PFSK-1 (cell line): ENCODE results near the gene HIP1R.

ENCODE experiments used
- FOXP2 ChIP-seq: optimal IDR thresholded peaks from 2 replicates; pipeline ENCODE3; 2011; ENCODE audit warnings: borderline replicate concordance, control low read depth, inconsistent platforms; ENCODE audit not compliant: insufficient read depth; ENCODE audit errors: extremely low read length, extremely low read depth
- POLR2AphosphoS5 ChIP-seq: IDR thresholded peaks from 2 replicates; pipeline ENCODE4 v1.6.1; 2012; ENCODE audit warnings: low read depth, mild to moderate bottlenecking, control low read depth, low read length, moderate library complexity
- SIN3A ChIP-seq: IDR thresholded peaks from 2 replicates; pipeline ENCODE4 v1.6.1; 2012; ENCODE audit warnings: mild to moderate bottlenecking, low read length, moderate library complexity, borderline replicate concordance; ENCODE audit not compliant: insufficient read depth
- TAF1 ChIP-seq: IDR thresholded peaks from 2 replicates; pipeline ENCODE4 v1.6.1; 2012; ENCODE audit warnings: low read length, control low read depth, borderline replicate concordance; ENCODE audit not compliant: insufficient read depth
- TF ChIP-seq, protein P1 (sequence below), 2 experiments: IDR thresholded peaks; 2 replicates each; pipeline versions ENCODE4 v1.6.1 to v1.8.0; 2011 to 2012; ENCODE audit warnings: low read depth in 2 of 2, low read length in 2 of 2, control low read depth in 1 of 2, inconsistent platforms in 1 of 2, mild to moderate bottlenecking in 1 of 2, moderate library complexity in 1 of 2; ENCODE audit not compliant: insufficient read depth in 1 of 2

HIP1R gene

DNA sequence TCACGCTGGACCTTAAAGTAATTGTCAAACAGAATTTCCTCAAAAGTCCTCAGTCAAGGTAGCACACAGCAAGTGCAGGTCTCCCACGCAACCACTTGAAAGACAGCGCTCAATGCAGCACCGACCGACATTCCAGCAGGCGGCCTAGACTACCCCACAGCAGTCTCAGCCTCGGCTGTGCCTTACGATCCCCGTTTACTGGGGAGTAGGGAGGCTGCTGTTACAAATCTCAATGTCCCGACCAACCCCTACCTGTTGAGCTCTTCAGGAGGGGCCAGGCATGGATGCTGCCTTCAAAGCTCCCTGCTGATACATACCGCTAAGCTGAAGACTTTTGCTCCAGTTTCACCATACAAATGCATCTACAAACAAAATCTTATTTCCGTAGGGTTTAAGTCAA is 38.8 kb downstream of the HIP1R start:
- TF ChIP-seq POLR2AphosphoS5, result no peak
- TF ChIP-seq FOXP2, result no peak
- TF ChIP-seq SIN3A, result no peak
- no peak for TF ChIP-seq TAF1
- TF ChIP-seq, protein P1, sequence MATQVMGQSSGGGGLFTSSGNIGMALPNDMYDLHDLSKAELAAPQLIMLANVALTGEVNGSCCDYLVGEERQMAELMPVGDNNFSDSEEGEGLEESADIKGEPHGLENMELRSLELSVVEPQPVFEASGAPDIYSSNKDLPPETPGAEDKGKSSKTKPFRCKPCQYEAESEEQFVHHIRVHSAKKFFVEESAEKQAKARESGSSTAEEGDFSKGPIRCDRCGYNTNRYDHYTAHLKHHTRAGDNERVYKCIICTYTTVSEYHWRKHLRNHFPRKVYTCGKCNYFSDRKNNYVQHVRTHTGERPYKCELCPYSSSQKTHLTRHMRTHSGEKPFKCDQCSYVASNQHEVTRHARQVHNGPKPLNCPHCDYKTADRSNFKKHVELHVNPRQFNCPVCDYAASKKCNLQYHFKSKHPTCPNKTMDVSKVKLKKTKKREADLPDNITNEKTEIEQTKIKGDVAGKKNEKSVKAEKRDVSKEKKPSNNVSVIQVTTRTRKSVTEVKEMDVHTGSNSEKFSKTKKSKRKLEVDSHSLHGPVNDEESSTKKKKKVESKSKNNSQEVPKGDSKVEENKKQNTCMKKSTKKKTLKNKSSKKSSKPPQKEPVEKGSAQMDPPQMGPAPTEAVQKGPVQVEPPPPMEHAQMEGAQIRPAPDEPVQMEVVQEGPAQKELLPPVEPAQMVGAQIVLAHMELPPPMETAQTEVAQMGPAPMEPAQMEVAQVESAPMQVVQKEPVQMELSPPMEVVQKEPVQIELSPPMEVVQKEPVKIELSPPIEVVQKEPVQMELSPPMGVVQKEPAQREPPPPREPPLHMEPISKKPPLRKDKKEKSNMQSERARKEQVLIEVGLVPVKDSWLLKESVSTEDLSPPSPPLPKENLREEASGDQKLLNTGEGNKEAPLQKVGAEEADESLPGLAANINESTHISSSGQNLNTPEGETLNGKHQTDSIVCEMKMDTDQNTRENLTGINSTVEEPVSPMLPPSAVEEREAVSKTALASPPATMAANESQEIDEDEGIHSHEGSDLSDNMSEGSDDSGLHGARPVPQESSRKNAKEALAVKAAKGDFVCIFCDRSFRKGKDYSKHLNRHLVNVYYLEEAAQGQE (IDR thresholded peaks at IDR 0.05; ENCODE audit: insufficient read depth in 1 of 2, low read depth in 2 of 2, low read length in 2 of 2), result no peak

DNA sequence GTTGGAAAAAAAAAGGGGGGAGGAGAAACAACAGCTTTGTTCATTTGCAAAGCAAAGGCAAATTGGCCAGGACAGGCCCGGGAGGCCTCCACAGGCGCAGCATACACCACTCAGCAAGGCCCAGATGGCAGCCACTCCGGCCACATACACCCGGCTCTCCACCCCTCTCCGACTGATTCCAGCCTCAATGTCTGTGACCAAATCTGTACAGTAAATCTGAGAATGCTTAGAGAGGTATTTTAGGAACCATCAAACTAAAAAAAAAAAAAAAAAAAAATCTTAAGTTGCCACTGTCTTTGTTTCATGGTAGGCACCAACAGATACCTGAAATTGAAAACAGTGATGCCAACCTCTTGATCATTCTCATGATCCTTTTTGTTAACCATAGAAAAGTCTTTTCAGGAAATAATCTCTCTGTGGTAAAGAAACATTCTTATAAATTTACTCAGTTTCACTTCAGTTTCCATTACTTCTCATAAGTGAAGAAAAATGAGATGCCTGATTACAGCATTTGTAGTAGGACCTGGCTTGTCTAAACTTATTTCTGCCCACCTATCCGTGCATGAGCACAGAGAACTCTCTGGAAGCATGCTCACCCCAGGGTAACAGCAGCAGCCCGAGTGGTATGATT is 40.4 kb downstream of the HIP1R start:
- no peak for TF ChIP-seq TAF1
- TF ChIP-seq FOXP2, result no peak
- TF ChIP-seq POLR2AphosphoS5, result no peak
- no peak for TF ChIP-seq SIN3A
- TF ChIP-seq, protein P1 (IDR thresholded peaks at IDR 0.05; ENCODE audit: insufficient read depth in 1 of 2, low read depth in 2 of 2, low read length in 2 of 2), result no peak

GRCh38 chr12:122876731-122877130 is 41.5 kb downstream of the HIP1R start:
- TF ChIP-seq POLR2AphosphoS5 (no peak), FOXP2 (no peak), SIN3A (no peak), TAF1 (no peak)
- TF ChIP-seq, protein P1 (IDR thresholded peaks at IDR 0.05; ENCODE audit: insufficient read depth in 1 of 2, low read depth in 2 of 2, low read length in 2 of 2), result no peak

DNA sequence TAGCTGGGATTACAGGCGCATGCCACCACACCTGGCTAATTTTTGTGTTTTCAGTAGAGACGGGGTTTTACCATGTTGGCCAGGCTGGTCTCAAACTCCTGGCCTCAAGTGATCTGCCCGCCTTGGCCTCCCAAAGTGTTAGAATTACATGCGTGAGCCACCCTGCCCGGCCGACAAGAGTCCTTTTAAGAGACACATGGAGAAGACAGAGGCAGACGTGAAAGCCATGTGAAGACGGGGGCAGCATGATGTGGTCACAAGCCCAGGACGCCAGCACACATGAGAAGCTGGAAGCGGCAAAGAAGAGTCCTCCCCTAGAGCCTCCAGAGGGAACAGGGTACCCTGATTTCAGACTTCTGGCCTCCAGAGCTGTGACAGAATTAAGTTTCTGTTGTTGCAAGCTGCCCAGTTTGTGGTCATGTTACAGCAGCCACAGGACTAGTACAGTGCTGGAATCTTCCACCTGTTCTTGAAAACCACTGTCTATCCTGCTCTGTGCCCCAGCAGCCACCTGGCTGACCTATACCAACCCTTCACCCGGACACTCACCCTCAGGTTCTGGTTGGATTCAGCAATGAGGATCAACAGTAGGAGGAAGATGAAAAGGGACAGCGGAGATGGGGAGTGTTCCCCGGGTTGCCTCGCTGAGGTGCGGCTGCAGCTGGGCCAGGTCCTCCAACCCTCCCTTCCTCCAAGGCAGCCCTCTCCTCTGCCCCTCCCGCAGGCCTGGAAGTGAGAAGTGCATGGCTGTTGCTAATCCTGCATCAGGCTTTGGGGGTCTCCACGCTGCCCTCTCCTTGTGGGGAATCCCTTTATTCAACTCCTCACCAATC is 43.7 kb downstream of the HIP1R start:
- no peak for TF ChIP-seq POLR2AphosphoS5
- TF ChIP-seq TAF1, result no peak

DNA sequence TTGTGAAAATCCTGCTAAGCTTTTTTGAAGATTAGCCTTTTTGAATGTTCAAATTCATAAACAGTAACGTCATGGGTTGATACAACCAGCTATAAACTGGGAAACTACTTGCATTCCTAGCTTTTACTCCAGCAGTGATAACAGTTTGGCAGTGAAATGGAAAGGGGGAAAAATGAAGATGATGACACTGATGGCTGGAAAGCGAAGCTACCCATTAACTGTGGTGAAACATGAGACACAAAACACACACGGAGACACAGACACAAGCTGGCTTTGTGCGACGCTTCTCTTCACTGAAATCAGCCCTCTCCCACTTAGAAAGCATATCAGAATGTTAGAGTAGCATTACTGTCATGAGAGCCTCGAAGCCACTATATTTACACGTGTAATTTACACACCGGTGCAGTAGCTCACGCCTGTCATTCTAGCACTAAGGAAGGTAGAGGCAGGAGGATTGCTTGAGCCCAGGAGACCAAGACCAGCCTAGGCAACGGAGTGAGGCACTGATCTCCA is 45.0 kb downstream of the HIP1R start:
- TF ChIP-seq FOXP2, result no peak
- TF ChIP-seq TAF1, result no peak
- TF ChIP-seq POLR2AphosphoS5, result no peak
- TF ChIP-seq, protein P1 (IDR thresholded peaks at IDR 0.05; ENCODE audit: insufficient read depth in 1 of 2, low read depth in 2 of 2, low read length in 2 of 2), result no peak
- TF ChIP-seq SIN3A, result no peak
